T follicular helper cell (primary cell): ENCODE measurements around the gene GPR152.
"Not testable (repeated sequence)": the region's sequence is repeated elsewhere in the genome, so short reads cannot be mapped to it uniquely, and the experiment has no call there.

Experiments used
- DNase-seq: peaks from one replicate; pipeline ENCODE4 v3.0.0-alpha.2; 2020; ENCODE audit warnings: low read depth

GPR152 gene

DNA sequence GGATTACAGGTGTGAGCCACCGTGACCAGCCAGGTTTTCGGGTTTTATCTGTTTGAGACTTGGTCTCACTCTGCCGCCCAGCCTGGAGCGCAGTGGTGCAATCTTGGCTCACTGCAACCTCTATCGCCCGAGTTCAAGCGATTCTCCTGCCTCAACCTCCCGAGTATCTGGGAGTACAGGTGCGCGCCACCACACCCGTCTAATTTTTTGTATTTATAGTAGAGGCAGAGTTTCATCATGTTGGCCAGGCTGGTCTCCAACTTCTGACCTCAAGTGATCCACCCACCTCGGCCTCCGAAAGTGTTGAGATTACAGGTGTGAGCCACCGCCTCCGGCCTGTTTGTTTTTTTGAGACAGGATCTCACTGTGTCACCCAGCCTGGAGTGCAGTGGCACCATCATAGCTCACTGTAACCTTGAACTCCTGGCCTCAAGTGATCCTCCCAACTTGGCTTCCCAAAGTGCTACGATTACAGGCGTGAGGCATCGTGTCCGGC is 25.1 kb downstream of the GPR152 start:
- not testable (repeated sequence) for DNase-seq

GRCh38 chr11:67423891-67424613 is 28.5 kb downstream of the GPR152 start:
- DNase-seq, result no peak

DNA sequence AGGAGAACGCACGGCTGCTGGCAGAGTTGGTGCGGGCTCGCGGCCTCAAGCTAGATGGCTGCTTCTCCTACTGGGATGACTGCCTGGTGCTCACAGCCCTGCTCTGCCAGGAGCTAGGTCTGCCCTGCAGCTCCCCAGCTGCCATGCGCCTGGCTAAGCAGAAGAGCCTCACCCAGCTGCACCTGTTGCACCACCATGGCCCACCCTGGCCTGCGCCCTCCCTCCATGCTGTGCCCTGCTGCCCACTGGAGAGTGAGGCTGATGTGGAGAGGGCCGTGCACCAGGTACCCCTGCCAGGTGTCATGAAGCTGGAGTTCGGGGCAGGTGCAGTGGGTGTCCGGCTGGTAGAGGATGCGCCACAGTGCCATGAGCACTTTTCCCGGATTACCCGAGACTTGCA is 29.1 kb downstream of the GPR152 start:
- no peak for DNase-seq

GRCh38 chr11:67422891-67423290 is 29.6 kb downstream of the GPR152 start:
- no peak for DNase-seq

DNA sequence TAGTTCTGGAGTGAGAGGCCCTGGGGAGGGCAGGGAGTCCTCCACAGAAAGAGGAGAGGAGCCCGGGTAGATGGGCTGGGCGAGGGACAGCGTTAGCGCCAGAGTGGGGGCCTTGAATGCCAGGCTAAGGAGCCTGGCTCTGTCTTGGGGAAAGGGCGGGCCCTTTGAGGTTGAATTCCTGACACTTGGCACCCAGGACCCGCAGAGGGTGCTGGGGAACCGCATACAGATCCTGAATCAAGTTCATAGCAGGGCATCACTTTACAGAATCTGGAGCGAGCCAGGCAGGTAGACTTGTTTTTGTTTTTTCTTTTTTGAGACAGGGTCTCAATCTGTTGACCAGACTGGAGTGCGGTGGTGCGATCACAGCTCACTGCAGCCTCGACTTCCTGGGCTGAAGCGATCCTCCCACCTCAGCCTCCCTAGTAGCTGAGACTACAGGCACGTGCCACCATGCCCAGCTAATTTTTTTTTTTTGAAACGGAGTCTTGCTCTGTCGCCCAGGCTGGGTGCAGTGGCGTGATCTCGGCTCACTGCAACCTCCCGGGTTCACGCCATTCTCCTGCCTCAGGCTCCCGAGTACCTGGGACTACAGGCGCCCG is 31.0 kb downstream of the GPR152 start:
- no peak for DNase-seq

- DNase-seq, result peak; percentile 98
These were observed 31.7 kb downstream of the GPR152 start for GRCh38 chr11:67420646-67421429.

- no peak for DNase-seq
These were observed 32.3 kb downstream of the GPR152 start for GRCh38 chr11:67420147-67420645.

DNA sequence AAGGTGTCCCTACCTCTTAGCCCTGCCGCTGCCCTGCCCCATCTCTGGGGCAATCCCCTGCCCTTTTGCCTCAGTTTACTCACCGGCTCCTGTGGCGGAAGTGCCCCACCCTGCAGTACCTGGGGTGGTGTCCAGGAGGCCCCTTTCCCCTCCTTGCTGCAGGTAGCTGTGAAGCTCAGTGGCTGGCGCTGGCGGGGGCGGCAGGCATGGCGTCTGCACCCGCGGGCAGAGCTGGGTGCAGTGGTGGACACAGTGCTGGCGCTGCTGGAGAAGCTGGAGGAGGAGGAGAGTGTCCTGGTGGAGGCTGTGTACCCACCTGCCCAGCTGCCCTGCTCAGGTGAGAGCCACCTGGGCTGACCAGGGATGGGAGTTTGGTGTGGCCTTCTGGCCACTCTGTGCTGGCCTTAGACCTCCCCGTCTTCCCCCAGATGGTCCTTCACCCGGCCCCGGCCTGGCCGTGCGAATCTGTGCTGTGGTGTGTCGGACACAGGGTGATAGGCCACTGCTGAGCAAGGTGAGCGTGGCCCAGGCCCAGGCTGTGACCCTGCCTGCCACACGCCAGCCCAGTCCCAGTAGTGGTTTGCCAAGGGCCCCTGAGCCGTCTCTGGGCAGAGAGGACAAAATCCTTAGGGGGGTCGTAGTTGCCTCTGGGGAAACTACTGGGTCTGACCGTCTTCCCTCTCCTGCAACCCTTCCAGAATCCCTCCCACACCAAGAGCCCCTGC is 33.0 kb downstream of the GPR152 start:
- no peak for DNase-seq

GRCh38 chr11:67418476-67419281 is 33.9 kb downstream of the GPR152 start:
- no peak for DNase-seq

DNA sequence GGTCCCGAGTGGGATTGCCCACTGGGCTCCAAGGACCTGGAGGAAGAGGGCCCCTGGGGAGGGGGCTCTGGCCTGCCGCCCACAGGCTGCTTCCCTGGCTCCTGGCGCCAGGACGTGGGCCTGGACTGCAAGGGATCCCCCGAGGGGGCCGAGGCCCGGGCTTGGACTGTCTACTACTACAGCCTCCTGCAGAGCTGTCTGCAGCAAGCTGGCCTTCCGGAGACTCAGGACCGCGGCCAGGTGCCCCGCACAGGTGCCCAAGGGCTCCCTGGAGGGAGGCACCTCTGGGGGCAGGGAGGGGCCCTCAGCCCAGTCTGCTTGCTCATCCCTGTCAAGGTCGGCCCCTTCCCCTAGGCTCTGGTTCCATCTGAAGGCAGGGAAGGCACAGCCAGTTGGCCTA is 35.1 kb downstream of the GPR152 start:
- no peak for DNase-seq

GRCh38 chr11:67416416-67417335 is 35.9 kb downstream of the GPR152 start:
- DNase-seq, result peak; percentile 84

GRCh38 chr11:67415501-67416304 is 36.8 kb downstream of the GPR152 start, which contains the start of gene CARNS1:
CARNS1 (plus strand) TSS chr11:67415678; CDS start chr11:67416200, 522 bp downstream.
- DNase-seq, result no peak

DNA sequence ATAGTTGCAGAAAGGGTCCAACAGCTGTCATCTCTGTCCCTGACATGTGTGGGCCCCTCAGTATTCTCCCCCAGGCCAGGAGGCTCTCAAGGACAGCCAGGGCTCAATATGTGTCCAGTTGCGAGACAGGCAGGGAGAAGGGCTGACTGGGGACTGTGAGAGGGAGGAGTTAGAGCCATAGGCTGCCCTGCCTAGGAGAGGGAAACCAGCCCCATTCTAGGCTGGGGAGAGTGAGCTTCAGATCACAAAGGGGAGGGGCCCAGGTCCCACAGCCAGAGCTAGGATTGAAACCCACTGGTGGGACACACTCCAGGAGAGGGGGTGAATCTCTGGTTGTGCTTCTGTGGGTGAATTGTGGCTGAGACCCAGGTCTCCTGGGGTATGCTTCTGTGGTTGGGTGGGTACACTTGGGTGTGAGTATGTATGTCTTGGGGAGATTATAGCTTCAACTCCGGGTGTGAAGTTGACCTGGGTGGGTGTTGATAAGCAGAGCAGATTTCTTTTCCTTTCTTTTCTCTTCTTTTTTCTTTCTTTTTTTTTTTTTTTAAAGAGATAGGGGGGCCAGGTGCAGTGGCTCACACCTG is 39.2 kb downstream of the GPR152 start:
- DNase-seq, result no peak

DNA sequence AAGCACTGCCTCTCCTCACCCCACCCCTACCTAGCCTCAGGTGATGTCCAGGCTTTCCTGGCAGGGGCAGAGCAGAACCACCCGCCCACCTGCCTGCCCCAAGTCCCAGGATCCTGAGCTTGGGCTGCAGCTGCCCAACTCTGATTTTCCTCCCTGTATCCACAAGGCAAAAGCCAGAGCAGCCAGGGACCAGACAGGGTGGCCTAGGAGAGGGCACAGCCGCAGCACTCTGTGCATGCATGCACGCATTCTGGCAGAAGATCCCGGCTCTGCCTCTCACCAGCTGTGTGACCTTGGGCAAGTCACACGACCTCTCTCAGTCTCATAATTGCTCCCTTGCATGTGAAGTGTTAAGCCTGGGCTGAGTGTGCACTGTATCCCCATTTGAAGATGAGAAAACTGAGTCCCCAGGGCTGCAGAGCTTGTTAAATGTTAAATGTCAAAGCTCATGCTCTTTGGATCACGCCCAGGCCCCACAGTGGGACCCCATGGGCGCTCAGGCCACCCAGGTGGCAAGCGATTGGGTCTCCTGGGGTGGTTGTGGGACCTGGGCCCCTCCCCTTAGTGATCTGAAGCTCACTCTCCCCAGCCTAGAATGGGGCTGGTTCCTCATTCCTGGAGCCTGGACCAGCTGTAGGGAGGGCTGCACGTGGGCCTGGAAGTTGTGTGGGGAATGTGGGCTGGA is 39.9 kb downstream of the GPR152 start:
- DNase-seq, result no peak

- no peak for DNase-seq
These were observed 40.8 kb downstream of the GPR152 start for GRCh38 chr11:67411785-67412152.

DNA sequence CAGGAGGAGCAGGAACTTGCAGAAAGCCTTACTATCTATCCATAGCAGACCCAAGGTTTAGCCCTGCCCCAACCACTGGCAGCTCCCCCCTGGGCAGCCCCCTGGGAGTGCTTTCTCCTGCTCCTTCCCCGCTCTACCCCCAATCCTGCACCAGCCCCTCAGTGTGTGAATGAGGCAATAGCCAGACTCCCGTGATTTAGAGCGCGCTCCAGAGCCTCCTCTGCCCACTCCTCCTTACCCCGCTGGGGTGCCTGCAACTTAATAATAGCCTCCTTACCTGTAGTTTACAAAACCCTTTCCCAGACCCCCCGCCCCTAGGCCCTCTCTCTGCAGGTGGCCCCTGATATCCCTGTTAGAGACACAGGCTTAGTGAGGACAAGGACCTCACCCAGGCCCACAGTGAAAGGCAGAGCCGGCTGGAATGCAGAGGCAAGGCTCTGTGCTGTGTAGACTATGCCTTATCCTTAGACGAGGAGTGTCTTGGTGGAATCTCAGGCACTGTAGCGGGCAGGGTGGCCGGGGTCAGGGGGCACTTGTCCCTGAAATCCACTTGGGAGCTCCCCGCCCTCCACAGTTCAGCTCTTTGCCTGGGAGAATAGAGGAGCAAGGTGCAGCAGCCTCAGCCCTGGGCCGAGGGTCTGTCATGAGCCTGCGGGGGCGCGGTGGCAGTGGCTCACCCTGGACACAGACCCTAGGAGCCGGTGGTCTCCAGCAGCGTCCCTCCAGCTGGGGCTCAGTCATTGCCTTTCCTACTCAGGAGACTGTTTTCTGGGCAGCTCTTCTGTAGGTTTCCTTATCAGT is 41.3 kb downstream of the GPR152 start:
- no peak for DNase-seq

GRCh38 chr11:67410369-67410831 is 42.1 kb downstream of the GPR152 start:
- no peak for DNase-seq
